ENCODE results near the gene LAIR2.
"Not testable (repeated sequence)": the region's sequence is repeated elsewhere in the genome, so short reads cannot be mapped to it uniquely, and the experiment has no call there.

LAIR2 gene

GRCh38 chr19:54464630-54465425 lies 37.8 kb upstream of the LAIR2 start:
- peak; percentile 78 for DNase-seq

GRCh38 chr19:54465426-54466109 lies 37.1 kb upstream of the LAIR2 start:
- DNase-seq, result no peak

GRCh38 chr19:54466110-54466480 lies 36.5 kb upstream of the LAIR2 start:
- DNase-seq, result not testable (repeated sequence)

GRCh38 chr19:54469496-54469934 lies 33.1 kb upstream of the LAIR2 start:
- no peak for DNase-seq

GRCh38 chr19:54470276-54470887 lies 32.2 kb upstream of the LAIR2 start:
- no peak for DNase-seq

GRCh38 chr19:54470991-54471782 lies 31.4 kb upstream of the LAIR2 start:
- DNase-seq, result no peak

- no peak for DNase-seq
Observed at GRCh38 chr19:54473071-54473891, 29.4 kb upstream of the LAIR2 start, which contains the start of gene CDC42EP5. CDC42EP5 (minus strand) TSS chr19:54473296; CDS start chr19:54465547, 7,749 bp downstream.

- DNase-seq, result no peak
Observed at GRCh38 chr19:54473892-54474372, 28.7 kb upstream of the LAIR2 start.

GRCh38 chr19:54475706-54476105 lies 26.9 kb upstream of the LAIR2 start:
- no peak for DNase-seq

GRCh38 chr19:54477650-54478049 lies 25.0 kb upstream of the LAIR2 start:
- no peak for DNase-seq

- DNase-seq, result peak; percentile 19
Observed at GRCh38 chr19:54478677-54479266, 23.9 kb upstream of the LAIR2 start.

- no peak for DNase-seq
Observed at GRCh38 chr19:54480051-54480450, 22.6 kb upstream of the LAIR2 start.

GRCh38 chr19:54481326-54481930 lies 21.2 kb upstream of the LAIR2 start:
- no peak for DNase-seq

GRCh38 chr19:54482889-54483288 lies 19.7 kb upstream of the LAIR2 start:
- DNase-seq, result no peak

- no peak for DNase-seq
Observed at GRCh38 chr19:54484451-54484850, 18.2 kb upstream of the LAIR2 start.

GRCh38 chr19:54485851-54486250 lies 16.8 kb upstream of the LAIR2 start:
- DNase-seq, result no peak

- no peak for DNase-seq
Observed at GRCh38 chr19:54489341-54489740, 13.3 kb upstream of the LAIR2 start.

GRCh38 chr19:54489766-54490165 lies 12.9 kb upstream of the LAIR2 start:
- no peak for DNase-seq

GRCh38 chr19:54492568-54492967 lies 10.1 kb upstream of the LAIR2 start:
- no peak for DNase-seq

GRCh38 chr19:54493056-54493455 lies 9.6 kb upstream of the LAIR2 start:
- DNase-seq, result not testable (repeated sequence)

GRCh38 chr19:54493967-54494585 lies 8.6 kb upstream of the LAIR2 start:
- DNase-seq, result no peak
